A549 (cell line): ENCODE data around the gene MCOLN3. TPM values are rescaled to one million over a fixed set of nuclear protein-coding genes. Genes with fewer than 3 reads are reported as not detected.

Experiments
- ATAC-seq, 2 experiments: fragments of 200-7000 bp in 1 of 2; fragments of >200 bp in 1 of 2; cut with Nextera tagmentation in 1 of 2; cut with Tn5 transposase in 1 of 2; 3 replicates each; pipeline versions ENCODE4 v1.8.0 to v1.9.1; 2018 to 2020; ENCODE audit warnings: mild to moderate bottlenecking in 1 of 2, moderate library complexity in 1 of 2
- CTCF ChIA-PET: fragments of 300-600 bp; sonication (Branson Sonifier 250); formaldehyde crosslinking; extraction: SDS; loops from one replicate; lab custom pipeline; 2021; ENCODE audit warnings: antibody characterized with exemption, inconsistent platforms; lab: Yijun Ruan, JAX
- POLR2A ChIA-PET: fragments of 350-600 bp; formaldehyde crosslinking; extraction: SDS; loops from one replicate; lab custom pipeline; 2021; ENCODE audit warnings: antibody characterized with exemption, inconsistent platforms; lab: Yijun Ruan, JAX
- DNase-seq, 2 experiments: peaks; one replicate each; pipeline versions ENCODE4 v3.0.0 to v3.0.0-alpha.2; 2011 to 2016; ENCODE audit warnings: low read depth in 1 of 2, low spot score in 1 of 2
- FAIRE-seq: peaks from 2 replicates; lab custom pipeline; 2011; peaks lifted over from hg19 to GRCh38; lab: Jason Lieb, UNC
- H3K27ac ChIP-seq, 2 experiments: fragments of >200 bp; sonication (Bioruptor Twin); formaldehyde crosslinking; 3 replicates each; pipeline ENCODE4 v1.5.1; 2016 to 2017
- H3K4me1 ChIP-seq: fragments of >200 bp; sonication (Bioruptor Twin); formaldehyde crosslinking; 3 replicates; pipeline ENCODE4 v1.6.1; 2016
- H3K4me2 ChIP-seq: fragments of >200 bp; sonication (Bioruptor Twin); formaldehyde crosslinking; 3 replicates; pipeline ENCODE4 v1.6.1; 2016
- H3K4me3 ChIP-seq: fragments of >200 bp; sonication (Bioruptor Twin); formaldehyde crosslinking; 3 replicates; pipeline ENCODE4 v1.5.1; 2016
- H3K9me3 ChIP-seq: fragments of >200 bp; sonication (Bioruptor Twin); formaldehyde crosslinking; 3 replicates; pipeline ENCODE4 v1.6.1; 2016
- CBX8 ChIP-seq: fragments of 200-600 bp; sonication (generic); IDR thresholded peaks from 2 replicates; pipeline ENCODE4 v1.6.1; 2016
- EHF ChIP-seq: fragments of 250-450 bp; sonication (Bioruptor Pico); IDR thresholded peaks from 2 replicates; pipeline ENCODE4 v1.5.0; 2020; ENCODE audit warnings: mild to moderate bottlenecking
- EHMT2 ChIP-seq: fragments of 200-600 bp; sonication (generic); IDR thresholded peaks from 2 replicates; pipeline ENCODE4 v1.6.1; 2016; ENCODE audit warnings: antibody characterized with exemption, low read depth, mild to moderate bottlenecking, moderate library complexity
- EP300 ChIP-seq, 2 experiments: fragments of >200 bp; sonication (Bioruptor Twin); formaldehyde crosslinking; IDR thresholded peaks; 2 replicates in 1 of 2; 3 replicates in 1 of 2; pipeline ENCODE4 v1.6.1; 2016 to 2017
- FOXS1 ChIP-seq: fragments of 250-450 bp; sonication (Bioruptor Pico); IDR thresholded peaks from 2 replicates; pipeline ENCODE4 v1.5.0; 2020; ENCODE audit warnings: mild to moderate bottlenecking, moderate library complexity
- HEYL ChIP-seq: fragments of 250-450 bp; sonication (Bioruptor Pico); IDR thresholded peaks from 2 replicates; pipeline ENCODE4 v1.8.0; 2021; ENCODE audit warnings: mild to moderate bottlenecking, moderate library complexity
- HMGXB4 ChIP-seq: fragments of 250-450 bp; sonication (Bioruptor Pico); IDR thresholded peaks from 2 replicates; pipeline ENCODE4 v1.5.0; 2021; ENCODE audit warnings: mild to moderate bottlenecking, moderate library complexity, borderline replicate concordance
- HOXB13 ChIP-seq: fragments of 250-450 bp; sonication (Bioruptor Pico); IDR thresholded peaks from 2 replicates; pipeline ENCODE4 v1.5.0; 2020; ENCODE audit warnings: low read depth, mild to moderate bottlenecking, moderate library complexity
- HOXB5 ChIP-seq: fragments of 250-450 bp; sonication (Bioruptor Pico); IDR thresholded peaks from 2 replicates; pipeline ENCODE4 v1.5.0; 2020; ENCODE audit warnings: mild to moderate bottlenecking, moderate library complexity
- JUN ChIP-seq, 2 experiments: fragments of >200 bp; sonication (Bioruptor Twin); formaldehyde crosslinking; IDR thresholded peaks; 2 replicates in 1 of 2; 3 replicates in 1 of 2; pipeline ENCODE4 v1.6.1; 2016 to 2017
- KDM1A ChIP-seq: fragments of 200-600 bp; sonication (generic); IDR thresholded peaks from 2 replicates; pipeline ENCODE4 v1.6.1; 2016; ENCODE audit warnings: low read depth, mild to moderate bottlenecking
- KDM5A ChIP-seq: fragments of 200-600 bp; sonication (generic); IDR thresholded peaks from 2 replicates; pipeline ENCODE4 v1.6.1; 2016; ENCODE audit warnings: antibody characterized with exemption, mild to moderate bottlenecking
- MYC ChIP-seq: IDR thresholded peaks from 2 replicates; pipeline ENCODE4 v1.6.1; 2012; ENCODE audit warnings: mild to moderate bottlenecking, inconsistent platforms, low read length, improper control_type of control experiment, borderline replicate concordance
- RARB ChIP-seq: fragments of 250-450 bp; sonication (Bioruptor Pico); IDR thresholded peaks from 2 replicates; pipeline ENCODE4 v1.8.0; 2021; ENCODE audit warnings: mild to moderate bottlenecking, moderate library complexity
- SREBF2 ChIP-seq: fragments of 450-650 bp; IDR thresholded peaks from 2 replicates; pipeline ENCODE4 v1.6.1; 2014; ENCODE audit warnings: mild to moderate bottlenecking, moderate library complexity
- TP53 ChIP-seq: fragments of 250-450 bp; sonication (Bioruptor Pico); IDR thresholded peaks from 2 replicates; pipeline ENCODE4 v1.5.0; 2021; ENCODE audit warnings: mild to moderate bottlenecking, moderate library complexity
- WGBS: methylation state at CpG from one replicate; pipeline ENCODE4 v1.1.6; 2017; ENCODE audit errors: missing lambda C conversion rate; 5-methylcytosine and 5-hydroxymethylcytosine counted together
- polyA plus RNA-seq, 4 experiments: library from polyadenylated mRNA; depleted of rRNA in 3 of 4; stranded (reverse); fragments of >200 nt; fragmentation: RNase III in 1 of 4; extraction: RNeasy Plus Mini Kit Qiagen cat#74134 plus additional on column Dnase treatment in 1 of 4; gene quantifications; 2 replicates in 3 of 4; 3 replicates in 1 of 4; pipeline ENCODE4 v1.2.3, GENCODE V29; 2011 to 2017
- TF ChIP-seq, protein P1 (sequence below): fragments of >200 bp; sonication (Bioruptor Twin); formaldehyde crosslinking; IDR thresholded peaks from 3 replicates; pipeline ENCODE4 v1.5.1; 2016
- TF ChIP-seq, protein P2 (sequence below): IDR thresholded peaks from 2 replicates; pipeline ENCODE4 v1.6.1; 2012; ENCODE audit warnings: low read depth, borderline replicate concordance
- TF ChIP-seq, protein P3 (sequence below): fragments of 150-350 bp; IDR thresholded peaks from 2 replicates; pipeline ENCODE4 v1.6.1; 2014; ENCODE audit warnings: low read depth, mild to moderate bottlenecking, low read length
- TF ChIP-seq, protein P4 (sequence below): fragments of 250-450 bp; sonication (Bioruptor Pico); IDR thresholded peaks from 2 replicates; pipeline ENCODE4 v1.5.0; 2020; ENCODE audit warnings: low read depth, mild to moderate bottlenecking, moderate library complexity

Gene MCOLN3
- polyA plus RNA-seq, 2 of the 4 experiments (the other 2 are of a cell fraction): 4.2 to 6.7 TPM

GRCh38 chr1:85047472-85048295 is 616 bp downstream of the MCOLN3 start (continued):
- TF ChIP-seq HMGXB4 (CRISPR knock-in tag) (no peak), RARB (no peak), EP300 (IDR thresholded peaks at IDR 0.05) (no peak)
- TF ChIP-seq, protein P1, sequence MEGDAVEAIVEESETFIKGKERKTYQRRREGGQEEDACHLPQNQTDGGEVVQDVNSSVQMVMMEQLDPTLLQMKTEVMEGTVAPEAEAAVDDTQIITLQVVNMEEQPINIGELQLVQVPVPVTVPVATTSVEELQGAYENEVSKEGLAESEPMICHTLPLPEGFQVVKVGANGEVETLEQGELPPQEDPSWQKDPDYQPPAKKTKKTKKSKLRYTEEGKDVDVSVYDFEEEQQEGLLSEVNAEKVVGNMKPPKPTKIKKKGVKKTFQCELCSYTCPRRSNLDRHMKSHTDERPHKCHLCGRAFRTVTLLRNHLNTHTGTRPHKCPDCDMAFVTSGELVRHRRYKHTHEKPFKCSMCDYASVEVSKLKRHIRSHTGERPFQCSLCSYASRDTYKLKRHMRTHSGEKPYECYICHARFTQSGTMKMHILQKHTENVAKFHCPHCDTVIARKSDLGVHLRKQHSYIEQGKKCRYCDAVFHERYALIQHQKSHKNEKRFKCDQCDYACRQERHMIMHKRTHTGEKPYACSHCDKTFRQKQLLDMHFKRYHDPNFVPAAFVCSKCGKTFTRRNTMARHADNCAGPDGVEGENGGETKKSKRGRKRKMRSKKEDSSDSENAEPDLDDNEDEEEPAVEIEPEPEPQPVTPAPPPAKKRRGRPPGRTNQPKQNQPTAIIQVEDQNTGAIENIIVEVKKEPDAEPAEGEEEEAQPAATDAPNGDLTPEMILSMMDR: no peak
- TF ChIP-seq, protein P2, sequence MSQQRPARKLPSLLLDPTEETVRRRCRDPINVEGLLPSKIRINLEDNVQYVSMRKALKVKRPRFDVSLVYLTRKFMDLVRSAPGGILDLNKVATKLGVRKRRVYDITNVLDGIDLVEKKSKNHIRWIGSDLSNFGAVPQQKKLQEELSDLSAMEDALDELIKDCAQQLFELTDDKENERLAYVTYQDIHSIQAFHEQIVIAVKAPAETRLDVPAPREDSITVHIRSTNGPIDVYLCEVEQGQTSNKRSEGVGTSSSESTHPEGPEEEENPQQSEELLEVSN: no peak
- TF ChIP-seq, protein P3, sequence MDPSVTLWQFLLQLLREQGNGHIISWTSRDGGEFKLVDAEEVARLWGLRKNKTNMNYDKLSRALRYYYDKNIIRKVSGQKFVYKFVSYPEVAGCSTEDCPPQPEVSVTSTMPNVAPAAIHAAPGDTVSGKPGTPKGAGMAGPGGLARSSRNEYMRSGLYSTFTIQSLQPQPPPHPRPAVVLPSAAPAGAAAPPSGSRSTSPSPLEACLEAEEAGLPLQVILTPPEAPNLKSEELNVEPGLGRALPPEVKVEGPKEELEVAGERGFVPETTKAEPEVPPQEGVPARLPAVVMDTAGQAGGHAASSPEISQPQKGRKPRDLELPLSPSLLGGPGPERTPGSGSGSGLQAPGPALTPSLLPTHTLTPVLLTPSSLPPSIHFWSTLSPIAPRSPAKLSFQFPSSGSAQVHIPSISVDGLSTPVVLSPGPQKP: no peak

- Histone ChIP-seq H3K4me2 (no peak overlapping the region), H3K4me3 (no peak overlapping the region), H3K9me3 (no peaks in the 10 kb centered on the region), H3K27ac (no peak overlapping the region), H3K4me1 (no peaks in the 10 kb centered on the region)
- TF ChIP-seq EHMT2 (no peak), KDM1A (no peak), HOXB13 (CRISPR knock-in tag) (no peak), EP300 (IDR thresholded peaks at IDR 0.05) (no peak)
- 95% methylated on average over 12 of the region's 12 CpGs for WGBS
- no peak for FAIRE-seq
- POLR2A ChIA-PET: interaction anchor here (0.6 kb wide), 1 partner anchor 10 kb away, joined by 3 read pairs; no protein-coding TSS in a partner anchor
- no peak for DNase-seq
- ATAC-seq: no peak
- CTCF ChIA-PET: interaction anchor here (1.6 kb wide), 1 partner anchor 11 kb away, joined by 3 read pairs; no protein-coding TSS in a partner anchor
These were observed 1.2 kb downstream of the MCOLN3 start for GRCh38 chr1:85047144-85047471.

DNA sequence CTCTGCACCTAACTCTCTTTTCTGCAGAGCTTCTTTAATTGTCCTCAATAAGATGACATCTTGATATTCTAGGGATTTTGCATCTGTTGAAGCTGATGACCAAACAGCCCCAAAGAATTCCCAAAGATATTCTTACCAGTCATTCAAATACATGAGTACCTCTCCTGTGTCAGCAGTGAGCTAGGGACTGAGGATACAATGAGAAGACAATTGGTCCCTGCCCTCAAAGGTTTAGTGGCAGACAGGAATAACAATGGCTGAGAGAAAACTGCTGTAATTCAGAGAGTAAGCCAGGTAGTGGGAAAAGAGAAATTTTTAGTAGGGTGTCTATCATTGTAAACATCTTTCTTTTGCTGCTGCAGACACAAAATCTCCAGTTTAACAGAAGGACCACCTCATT is 5.9 kb downstream of the MCOLN3 start:
- H3K4me1 ChIP-seq: no peaks in the 10 kb centered on the region
- TF ChIP-seq SREBF2 (no peak), HOXB5 (CRISPR knock-in tag) (no peak), CBX8 (no peak), HOXB13 (CRISPR knock-in tag) (no peak), EHF (CRISPR knock-in tag) (no peak), FOXS1 (CRISPR knock-in tag) (no peak), TP53 (CRISPR knock-in tag) (no peak), HEYL (no peak), KDM5A (no peak), JUN (IDR thresholded peaks at IDR 0.05) (no peak), MYC (no peak)
- TF ChIP-seq, protein P4, sequence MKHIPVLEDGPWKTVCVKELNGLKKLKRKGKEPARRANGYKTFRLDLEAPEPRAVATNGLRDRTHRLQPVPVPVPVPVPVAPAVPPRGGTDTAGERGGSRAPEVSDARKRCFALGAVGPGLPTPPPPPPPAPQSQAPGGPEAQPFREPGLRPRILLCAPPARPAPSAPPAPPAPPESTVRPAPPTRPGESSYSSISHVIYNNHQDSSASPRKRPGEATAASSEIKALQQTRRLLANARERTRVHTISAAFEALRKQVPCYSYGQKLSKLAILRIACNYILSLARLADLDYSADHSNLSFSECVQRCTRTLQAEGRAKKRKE: no peak
- TF ChIP-seq, protein P2: no peak
- TF ChIP-seq, protein P3: no peak
- ATAC-seq (no peak), DNase-seq (no peak), FAIRE-seq (no peak)
- no peak overlapping the region for H3K4me3 ChIP-seq
- no peak overlapping the region for H3K4me2 ChIP-seq
- ChIA-PET CTCF (interaction anchor here (0.6 to 1.9 kb wide), 3 partner anchors 97 to 212 kb away, joined by 3 to 6 read pairs (median 3); no protein-coding TSS in a partner anchor), POLR2A (no interaction called here)
- H3K9me3 ChIP-seq: no peaks in the 10 kb centered on the region
- H3K27ac ChIP-seq: no peak overlapping the region
